GM08714 (cell line): ENCODE results near the gene MYBPC2.
"Not testable (repeated sequence)": the region's sequence is repeated elsewhere in the genome, so short reads cannot be mapped to it uniquely, and the experiment has no call there.

ENCODE experiments used
- H3K4me3 ChIP-seq: fragments of 200-500 bp; sonication (Bioruptor generic); 2 replicates; pipeline ENCODE4 v1.5.1; 2014; ENCODE audit warnings: mild to moderate bottlenecking, low read length, inconsistent platforms
- ZNF274 ChIP-seq: IDR thresholded peaks from 2 replicates; pipeline ENCODE4 v1.6.1; 2012; ENCODE audit warnings: mild to moderate bottlenecking, low read depth, low read length

Gene MYBPC2

DNA sequence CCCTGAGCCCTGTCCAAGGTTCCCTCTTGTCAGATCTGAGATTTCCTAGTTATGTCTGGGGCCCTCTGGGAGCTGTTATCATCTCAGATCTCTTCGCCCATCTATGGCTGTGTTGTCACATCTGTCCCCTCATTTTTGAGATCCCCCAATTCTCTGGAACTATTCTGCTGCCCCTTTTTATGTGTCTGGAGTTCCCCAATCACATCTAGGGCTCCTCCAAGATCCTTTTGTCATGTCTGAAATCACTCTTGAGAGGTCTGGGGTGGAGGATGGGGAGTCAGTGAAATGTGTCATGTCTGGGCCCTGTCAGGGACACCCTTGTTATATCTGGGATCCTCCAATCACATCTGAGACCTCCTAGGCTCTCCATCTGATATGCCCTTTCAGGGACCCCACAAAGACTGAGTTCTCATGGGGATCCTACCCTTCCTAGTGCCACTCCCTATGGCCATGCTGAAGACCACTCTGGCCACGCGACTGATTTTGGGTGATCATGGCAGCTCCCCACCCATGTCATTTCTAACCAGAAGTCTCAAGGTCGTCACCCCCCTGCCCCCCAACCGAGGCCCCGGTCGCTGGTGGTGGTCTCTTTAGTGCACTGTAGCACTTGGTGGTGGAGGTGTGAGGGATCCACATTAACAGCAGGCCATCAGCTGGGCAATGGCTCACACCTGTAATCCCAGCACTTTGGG is 3.8 kb upstream of the MYBPC2 start:
- TF ChIP-seq ZNF274: no peak
- no peak overlapping the region for H3K4me3 ChIP-seq

DNA sequence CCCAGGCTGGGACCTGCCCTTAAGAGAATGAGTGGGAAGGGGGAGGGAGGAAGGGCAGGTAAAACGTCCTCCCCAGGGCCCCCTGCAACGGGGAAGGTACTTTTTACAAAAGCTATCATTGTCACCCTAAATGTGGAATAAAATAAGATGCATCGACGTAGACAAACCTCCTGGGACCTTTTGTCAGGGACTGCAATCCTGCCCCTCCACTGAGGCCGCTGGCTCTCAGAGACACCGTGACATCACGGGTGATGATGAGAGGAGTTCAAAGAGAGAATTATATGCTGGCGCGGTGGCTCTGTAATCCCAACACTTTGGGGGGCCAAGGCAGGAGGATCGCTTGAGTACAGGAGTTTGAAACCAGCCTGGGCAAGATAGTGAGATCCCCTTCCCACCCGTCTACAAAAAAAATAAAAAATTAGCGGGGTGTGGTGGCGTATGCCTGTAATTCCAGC is 1.8 kb upstream of the MYBPC2 start:
- peak overlapping the region; percentile 56; the same call in 1 of the 2 replicates for H3K4me3 ChIP-seq
- no peak for TF ChIP-seq ZNF274

- TF ChIP-seq ZNF274: no peak
- H3K4me3 ChIP-seq: peak overlapping the region; percentile 56; the same call in 1 of the 2 replicates
Measured at GRCh38 chr19:50431343-50432220, 1.1 kb upstream of the MYBPC2 start.

GRCh38 chr19:50433201-50434180 is 799 bp downstream of the MYBPC2 start:
- TF ChIP-seq ZNF274: no peak
- no peak overlapping the region; the same call in 1 of the 2 replicates for H3K4me3 ChIP-seq

- TF ChIP-seq ZNF274: no peak
- H3K4me3 ChIP-seq: no peak overlapping the region; the same call in 1 of the 2 replicates
Measured at GRCh38 chr19:50434525-50434924, 1.8 kb downstream of the MYBPC2 start.

- no peak overlapping the region for H3K4me3 ChIP-seq
- TF ChIP-seq ZNF274: no peak
Measured at GRCh38 chr19:50435221-50435620, 2.5 kb downstream of the MYBPC2 start.

- TF ChIP-seq ZNF274: no peak
- no peak overlapping the region for H3K4me3 ChIP-seq
Measured at GRCh38 chr19:50435627-50436026, 2.9 kb downstream of the MYBPC2 start.

DNA sequence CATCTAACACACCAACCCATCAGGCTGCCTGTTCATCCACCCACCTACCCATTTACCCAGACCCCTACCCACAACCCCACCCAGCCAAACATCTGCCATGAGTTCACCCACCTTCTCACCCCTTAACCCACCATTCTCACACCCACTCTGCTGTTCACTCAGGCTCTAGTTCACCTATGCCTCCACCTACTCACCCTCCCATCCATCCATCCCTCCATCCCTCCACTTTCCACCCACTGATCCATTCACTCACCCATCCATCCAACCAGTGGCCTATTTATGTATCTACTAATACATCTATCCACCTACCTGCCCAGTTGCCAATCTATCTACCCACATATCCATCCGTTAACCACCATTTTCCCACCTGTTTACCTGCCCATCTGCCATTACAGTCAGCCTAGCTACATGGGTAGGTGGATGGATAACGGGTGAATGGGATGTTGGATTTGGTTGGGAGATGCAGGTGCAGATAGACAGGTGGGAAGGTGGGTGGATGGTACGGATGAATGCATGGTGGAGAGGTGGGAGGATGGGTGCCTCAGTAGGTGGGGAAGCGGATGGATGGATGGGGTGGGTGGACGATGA is 5.3 kb downstream of the MYBPC2 start:
- no peak overlapping the region for H3K4me3 ChIP-seq
- no peak for TF ChIP-seq ZNF274

GRCh38 chr19:50439130-50439529 is 6.4 kb downstream of the MYBPC2 start:
- H3K4me3 ChIP-seq: not testable (repeated sequence)

GRCh38 chr19:50444059-50444458 is 11.4 kb downstream of the MYBPC2 start:
- TF ChIP-seq ZNF274: no peak
- H3K4me3 ChIP-seq: no peak overlapping the region

DNA sequence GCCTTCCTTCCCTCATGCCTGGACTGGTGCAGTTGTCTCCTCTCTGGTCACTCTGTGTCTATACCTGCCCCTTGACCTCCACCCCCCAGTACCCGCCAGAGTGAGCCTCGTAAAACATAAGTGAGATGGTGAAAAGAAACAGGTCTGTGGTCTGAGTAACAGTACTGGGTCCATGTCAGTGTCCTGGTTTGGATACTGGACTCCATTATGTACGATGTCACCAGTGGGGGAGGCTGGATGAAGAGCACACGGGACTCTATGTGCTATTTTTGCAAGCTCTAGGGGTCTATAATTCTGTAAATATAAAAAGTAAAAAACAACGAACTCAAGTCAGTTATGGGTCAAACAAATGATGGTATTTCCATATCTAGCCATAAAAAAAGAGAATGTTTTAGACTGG is 14.4 kb downstream of the MYBPC2 start:
- H3K4me3 ChIP-seq: no peak overlapping the region
- no peak for TF ChIP-seq ZNF274

GRCh38 chr19:50447750-50448149 is 15.1 kb downstream of the MYBPC2 start:
- TF ChIP-seq ZNF274: no peak
- no peak overlapping the region for H3K4me3 ChIP-seq

GRCh38 chr19:50449236-50449899 is 16.7 kb downstream of the MYBPC2 start:
- H3K4me3 ChIP-seq: no peak overlapping the region
- no peak for TF ChIP-seq ZNF274
